GM19239 (cell line): ENCODE measurements around the gene SWAP70.
A peak's percentile ranks its signal among the peaks of the same experiment; 100 is the strongest.

ENCODE experiments used
- DNase-seq: peaks from one replicate; pipeline ENCODE4 v3.0.0; 2011; ENCODE audit warnings: low spot score; ENCODE audit not compliant: insufficient read length
- FAIRE-seq: peaks from 2 replicates; lab custom pipeline; 2011; peaks lifted over from hg19 to GRCh38; lab: Jason Lieb, UNC

The SWAP70 gene

DNA sequence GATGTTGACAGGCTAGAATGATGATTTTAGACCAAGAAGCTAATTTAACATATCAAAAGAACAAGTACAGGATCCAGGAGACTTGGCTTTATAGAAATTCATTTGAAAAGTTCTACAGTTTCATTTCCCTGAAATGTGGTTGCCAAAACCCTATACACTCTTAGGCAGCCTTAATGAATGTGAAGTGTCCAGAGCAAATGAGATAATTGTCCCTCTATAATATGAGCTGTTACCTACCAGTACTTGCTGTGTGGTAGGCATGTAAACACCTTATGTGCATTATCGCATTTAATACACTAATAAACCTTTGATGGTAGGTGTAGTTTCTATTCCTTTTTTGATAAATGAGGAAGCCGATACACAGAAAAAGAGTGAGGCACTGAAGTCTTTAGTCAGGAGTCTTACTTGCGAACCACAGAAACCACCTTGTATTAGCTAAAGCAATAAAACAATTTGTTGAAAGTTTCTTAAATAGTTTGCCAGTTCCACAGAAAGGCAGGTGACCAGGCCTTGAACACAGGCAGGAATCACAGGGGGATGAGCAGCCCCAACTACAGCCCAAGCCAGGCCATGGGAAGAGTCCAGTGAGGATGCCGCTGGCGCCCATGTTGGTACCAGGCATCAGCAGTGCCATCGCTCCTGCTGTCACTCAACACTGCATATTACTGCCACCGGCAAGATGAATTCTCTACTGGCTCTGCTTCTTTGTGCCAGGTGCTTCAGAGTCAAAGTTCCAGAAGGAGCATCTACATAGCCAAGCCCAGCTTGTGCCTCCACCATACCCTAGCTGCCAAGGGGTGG, 81.7 kb downstream of the SWAP70 start:
- no peak for DNase-seq

DNA sequence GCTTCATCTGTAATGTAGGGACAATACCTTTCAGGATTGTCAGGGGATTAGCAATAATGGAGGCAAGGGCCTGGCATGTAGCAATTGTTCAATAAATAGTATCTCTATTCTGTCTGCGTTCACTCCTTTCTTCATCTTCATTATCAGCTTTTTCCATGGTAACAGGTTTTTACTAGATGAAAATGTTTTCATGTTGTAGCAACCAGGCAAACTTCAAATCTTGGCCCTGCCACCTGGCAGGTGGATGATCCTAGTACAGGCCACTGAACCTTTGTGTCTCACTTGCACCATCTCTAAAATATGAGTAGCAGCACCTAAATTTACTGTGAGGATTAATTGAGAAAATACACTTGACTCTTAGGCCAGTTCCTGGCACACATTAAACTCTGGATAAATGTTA, 83.4 kb downstream of the SWAP70 start:
- DNase-seq (no peak), FAIRE-seq (no peak)

More for the DNA sequence above, 81.7 kb downstream of the SWAP70 start:
- peak; percentile 91 for FAIRE-seq

DNA sequence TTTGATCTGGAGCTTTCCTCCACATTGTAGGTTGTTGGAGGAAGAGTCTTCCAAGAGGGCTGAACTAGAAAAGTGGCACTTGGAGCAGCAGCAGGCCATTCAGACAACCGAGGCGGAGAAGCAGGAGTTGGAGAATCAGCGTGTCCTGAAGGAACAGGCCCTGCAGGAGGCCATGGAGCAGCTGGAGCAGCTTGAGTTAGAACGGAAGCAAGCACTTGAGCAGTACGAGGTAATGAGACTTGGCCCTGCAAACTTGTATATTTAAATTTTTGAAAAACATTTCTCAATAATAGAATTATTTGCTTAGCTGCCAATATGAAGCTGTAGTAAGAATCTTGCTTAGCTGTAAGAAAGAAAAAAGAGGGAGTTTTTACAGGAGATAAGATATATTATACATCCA, 84.0 kb downstream of the SWAP70 start:
- DNase-seq: no peak
- FAIRE-seq: no peak

- FAIRE-seq: peak; percentile 96
- DNase-seq: peak; percentile 44
Observed at GRCh38 chr11:9748361-9748970, 84.6 kb downstream of the SWAP70 start.

- FAIRE-seq (no peak), DNase-seq (no peak)
Observed at GRCh38 chr11:9750551-9750950, 86.7 kb downstream of the SWAP70 start.

DNA sequence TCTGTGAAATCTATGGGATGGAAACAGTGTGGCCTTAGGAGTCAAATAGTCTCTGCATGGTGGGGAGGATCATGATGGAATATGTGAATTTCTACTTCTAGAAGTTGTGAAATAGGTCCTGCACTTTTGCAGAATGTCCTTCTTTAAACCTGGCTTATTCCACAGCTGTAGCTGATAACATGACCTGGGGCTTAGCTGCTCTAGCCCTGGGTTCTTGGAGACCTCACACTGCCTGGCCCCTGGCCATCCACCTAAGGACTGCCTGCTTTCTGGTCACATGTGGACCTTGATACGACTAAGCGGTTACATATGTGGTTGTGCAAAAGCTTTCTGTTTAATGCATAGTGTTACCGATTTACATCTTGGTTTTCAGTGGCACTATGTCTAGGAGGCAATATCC, 88.2 kb downstream of the SWAP70 start:
- FAIRE-seq: no peak
- DNase-seq: no peak

DNA sequence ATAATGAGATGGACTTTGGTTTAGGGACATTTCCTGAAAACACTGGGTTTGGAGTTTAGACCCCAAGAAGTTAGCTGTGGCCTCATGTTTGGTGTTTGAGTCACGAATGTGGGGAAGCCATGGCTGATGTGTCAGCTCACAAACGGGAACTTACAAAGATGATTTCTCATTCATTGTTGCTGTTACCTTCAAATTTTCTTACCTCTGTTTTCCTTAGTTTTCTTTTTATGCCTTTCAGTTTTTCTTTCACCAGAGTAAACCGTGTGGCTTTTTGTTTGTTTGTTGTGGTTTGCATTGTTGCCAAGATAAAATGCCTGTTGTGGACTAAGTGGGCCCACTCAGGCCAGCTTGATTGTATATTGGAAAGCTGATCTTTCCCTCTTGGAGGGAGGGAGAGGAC, 89.1 kb downstream of the SWAP70 start:
- DNase-seq: no peak
- no peak for FAIRE-seq

- FAIRE-seq: no peak
- DNase-seq: no peak
Observed at GRCh38 chr11:9754010-9754471, 90.2 kb downstream of the SWAP70 start.

GRCh38 chr11:9755561-9756185, 91.8 kb downstream of the SWAP70 start:
- no peak for DNase-seq
- FAIRE-seq: no peak

- FAIRE-seq (no peak), DNase-seq (no peak)
Observed at GRCh38 chr11:9756461-9756860, 92.6 kb downstream of the SWAP70 start.

GRCh38 chr11:9756878-9757277, 93.0 kb downstream of the SWAP70 start:
- DNase-seq: no peak
- no peak for FAIRE-seq

DNA sequence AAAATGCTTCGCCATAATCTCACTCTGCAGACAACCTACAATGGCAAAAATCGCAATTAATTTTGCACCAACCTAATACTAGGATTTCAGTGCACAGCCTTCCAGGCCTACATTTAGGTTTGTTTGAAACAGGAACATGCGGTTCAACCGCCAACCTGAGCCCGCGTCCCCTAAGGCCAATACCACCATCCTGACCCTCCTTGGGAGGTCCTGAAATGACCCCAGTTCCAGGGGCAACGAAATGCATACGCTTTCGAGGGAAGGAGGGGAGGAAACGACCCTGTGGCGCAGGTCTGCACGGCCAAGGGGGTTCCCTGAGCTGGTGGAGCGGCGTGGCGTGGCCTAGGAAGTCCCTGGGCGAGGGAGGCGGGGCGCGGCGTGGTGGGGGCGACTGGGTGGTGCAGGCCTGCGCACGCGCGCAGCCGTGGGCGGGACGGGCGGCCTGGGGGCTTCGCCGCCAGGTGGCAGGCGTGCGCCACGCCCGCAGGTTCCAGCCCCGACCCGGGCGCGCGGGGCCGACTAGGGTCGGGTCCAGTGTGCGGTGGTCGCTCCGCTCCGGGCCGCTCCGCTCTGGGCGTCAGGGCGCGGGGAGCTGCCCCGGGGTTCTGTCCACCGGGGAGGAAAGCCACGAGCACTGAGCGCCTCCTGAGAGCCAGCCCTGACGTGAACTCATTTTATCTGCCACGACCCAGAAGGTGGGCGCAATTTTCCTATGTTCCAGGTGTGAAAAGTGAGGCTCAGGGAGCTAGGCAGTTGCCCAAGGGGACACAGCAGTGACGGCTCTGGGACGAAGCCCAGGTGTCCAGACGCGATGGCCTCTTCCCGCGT, 94.1 kb downstream of the SWAP70 start:
- DNase-seq (peak; percentile 94), FAIRE-seq (peak; percentile 60)

DNA sequence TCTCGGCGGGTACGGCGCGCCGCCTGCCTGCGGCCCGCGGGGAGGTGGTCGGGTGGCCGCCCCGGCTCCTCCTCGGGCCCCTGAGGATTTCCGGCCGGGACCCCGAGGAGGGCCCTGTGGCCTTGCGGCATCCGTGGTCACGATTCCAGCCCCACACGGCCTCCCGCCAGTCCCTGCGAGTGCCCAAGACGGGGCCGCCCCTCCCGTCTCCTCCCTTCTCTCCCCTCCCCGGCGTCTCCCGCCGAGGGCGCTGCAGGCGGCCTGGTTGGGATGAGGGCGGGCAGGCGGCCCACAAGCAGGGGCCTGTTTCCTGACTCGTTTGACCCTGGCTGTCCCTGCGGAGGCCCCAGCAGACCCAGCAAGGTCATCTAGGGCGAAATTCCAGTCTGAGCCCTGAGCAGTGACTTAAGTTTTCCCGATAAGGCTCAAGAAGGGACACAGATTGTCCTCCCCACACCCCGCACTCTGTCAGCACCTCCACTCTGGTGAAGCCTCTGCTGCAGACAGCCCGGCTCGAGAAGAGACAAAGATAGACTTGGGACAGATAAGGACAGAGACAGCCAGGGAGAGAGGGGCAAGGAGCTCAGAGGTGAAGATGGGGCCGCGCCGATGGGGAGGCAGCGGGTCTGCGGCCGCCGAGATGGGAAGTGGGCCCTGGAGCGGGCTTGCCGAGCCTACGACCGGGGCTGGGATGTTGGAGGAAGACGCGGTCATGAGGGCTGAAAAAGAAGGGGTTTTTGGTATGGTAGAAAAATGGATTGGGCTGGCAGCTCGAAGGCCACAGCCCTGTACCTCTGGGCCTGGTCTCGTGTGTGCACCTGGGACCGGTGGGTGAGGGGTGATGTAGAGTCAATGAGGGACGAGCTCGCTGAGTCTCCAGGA, 95.0 kb downstream of the SWAP70 start:
- FAIRE-seq (no peak), DNase-seq (peak; percentile 56)

GRCh38 chr11:9759519-9760192, 95.8 kb downstream of the SWAP70 start:
- FAIRE-seq (no peak), DNase-seq (no peak)

DNA sequence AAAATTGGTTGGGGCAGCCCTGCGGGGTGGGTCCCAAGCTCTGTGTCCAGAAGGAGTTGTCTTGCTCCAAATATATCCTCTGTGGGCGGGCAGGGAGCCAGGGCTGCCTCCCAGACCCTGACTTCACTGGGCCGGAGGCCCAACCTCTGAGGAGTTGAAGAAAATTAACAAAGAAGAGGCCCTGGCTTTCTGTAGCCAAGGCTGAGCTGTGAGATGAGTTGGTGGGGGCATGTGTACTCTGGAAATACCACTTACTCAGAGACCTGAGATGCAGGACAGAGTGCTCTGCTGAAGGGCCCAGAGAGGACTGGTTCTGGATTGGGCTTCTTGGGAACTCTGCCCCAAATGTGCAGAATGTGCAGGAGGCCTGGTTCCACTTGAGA, 96.3 kb downstream of the SWAP70 start:
- FAIRE-seq (no peak), DNase-seq (no peak)

DNA sequence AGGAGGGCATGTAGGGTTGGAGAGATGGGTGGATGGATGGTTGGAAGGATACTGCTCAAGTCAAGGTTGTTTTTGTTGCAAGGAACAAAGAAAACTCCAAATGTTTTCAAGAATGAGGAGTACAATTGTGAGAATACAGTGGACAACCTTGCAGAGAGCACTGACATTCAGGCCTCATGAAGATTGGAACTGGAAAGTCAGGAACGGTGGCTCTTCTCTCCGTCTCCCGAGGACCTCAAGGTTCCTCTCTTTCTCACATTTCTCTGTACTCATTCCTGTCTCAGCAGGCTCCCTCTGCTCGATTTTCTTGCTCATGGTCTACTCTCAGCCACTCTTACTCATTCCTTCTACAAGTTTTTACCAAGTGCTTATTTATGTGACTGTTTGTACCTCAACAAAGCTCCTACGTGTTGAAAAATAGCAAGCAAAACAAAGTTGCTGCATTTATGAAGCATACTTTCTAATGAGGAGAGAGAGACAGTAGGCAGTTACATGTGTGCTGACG, 97.6 kb downstream of the SWAP70 start:
- no peak for DNase-seq
- no peak for FAIRE-seq

DNA sequence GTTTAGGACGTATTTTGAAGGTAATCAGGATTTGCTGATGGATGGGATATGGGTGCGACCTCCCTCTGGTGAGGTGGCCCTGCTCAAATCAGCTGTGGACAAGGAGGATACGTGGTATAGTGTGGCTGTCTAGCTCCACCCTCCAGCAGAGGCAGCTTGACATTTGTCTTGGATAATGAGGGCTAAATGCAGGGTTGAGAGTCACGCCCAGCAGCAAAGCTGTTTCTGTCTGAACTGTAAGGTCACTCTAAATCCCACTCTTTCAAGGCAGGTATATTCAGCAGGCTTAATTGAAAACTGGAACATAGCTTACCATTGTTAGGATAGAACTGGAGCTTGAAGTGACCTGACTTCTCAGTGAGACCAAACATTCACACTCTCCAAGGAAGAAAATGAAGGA, 98.7 kb downstream of the SWAP70 start:
- FAIRE-seq: no peak
- DNase-seq: no peak

- DNase-seq (no peak), FAIRE-seq (no peak)
Observed at GRCh38 chr11:9763301-9763700, 99.4 kb downstream of the SWAP70 start.
